ENCODE data around the gene MEOX2. TPM values are rescaled to one million over a fixed set of nuclear protein-coding genes. Genes with fewer than 3 reads are reported as not detected.

Gene MEOX2
- total and polyA plus RNA-seq, 2 donors from 2014 or later: 1.2 TPM; not detected in 1

GRCh38 chr7:15606561-15606960 lies 79.9 kb downstream of the MEOX2 start:
- intact Hi-C loops (cut with DNase I): no loop called here
- H3K4me1 ChIP-seq (ENCODE audit: control insufficient read depth in 2 of 3, insufficient read depth in 2 of 3, low read depth in 1 of 3, low read length in 3 of 3): no peaks in the 10 kb centered on the region
- no peaks in the 10 kb centered on the region for H3K27me3 ChIP-seq (ENCODE audit: control insufficient read depth, insufficient read depth, low read length)
- FAIRE-seq (no peak), DNase-seq (no peak)
- H3K9ac ChIP-seq (ENCODE audit: low read length in 3 of 3): no peak overlapping the region
- no peak overlapping the region for H3K4me3 ChIP-seq (ENCODE audit: low read length in 3 of 3)
- TF ChIP-seq CTCF (IDR thresholded peaks at IDR 0.05; ENCODE audit: borderline replicate concordance, extremely low read depth, insufficient read depth): no peak
- H3K9me3 ChIP-seq (ENCODE audit: control insufficient read depth in 2 of 3, insufficient read depth in 1 of 3, low read length in 3 of 3): no peaks in the 10 kb centered on the region
- no peaks in the 10 kb centered on the region for H3K36me3 ChIP-seq (ENCODE audit: control insufficient read depth in 2 of 3, insufficient read depth in 3 of 3, low read length in 3 of 3)
- H3K27ac ChIP-seq (ENCODE audit: low read depth in 2 of 2, low read length in 2 of 2): no peak overlapping the region

GRCh38 chr7:15604166-15604565 lies 82.3 kb downstream of the MEOX2 start:
- no peak for TF ChIP-seq CTCF (IDR thresholded peaks at IDR 0.05; ENCODE audit: borderline replicate concordance, extremely low read depth, insufficient read depth)
- H3K4me3 ChIP-seq (ENCODE audit: low read length in 3 of 3): no peak overlapping the region

GRCh38 chr7:15603124-15603523 lies 83.4 kb downstream of the MEOX2 start:
- TF ChIP-seq CTCF (IDR thresholded peaks at IDR 0.05; ENCODE audit: borderline replicate concordance, extremely low read depth, insufficient read depth): no peak
- intact Hi-C loops (cut with DNase I): no loop called here
- FAIRE-seq: no peak

More at GRCh38 chr7:15604166-15604565, 82.3 kb downstream of the MEOX2 start:
- H3K27me3 ChIP-seq (ENCODE audit: control insufficient read depth, insufficient read depth, low read length): no peaks in the 10 kb centered on the region
- intact Hi-C loops (cut with DNase I): no loop called here
- H3K9ac ChIP-seq (ENCODE audit: low read length in 3 of 3): no peak overlapping the region
- H3K9me3 ChIP-seq (ENCODE audit: control insufficient read depth in 2 of 3, insufficient read depth in 1 of 3, low read length in 3 of 3): no peaks in the 10 kb centered on the region
- DNase-seq: no peak
- H3K36me3 ChIP-seq (ENCODE audit: control insufficient read depth in 2 of 3, insufficient read depth in 3 of 3, low read length in 3 of 3): no peaks in the 10 kb centered on the region
- no peak overlapping the region for H3K27ac ChIP-seq (ENCODE audit: low read depth in 2 of 2, low read length in 2 of 2)
- FAIRE-seq: no peak
- H3K4me1 ChIP-seq (ENCODE audit: control insufficient read depth in 2 of 3, insufficient read depth in 2 of 3, low read depth in 1 of 3, low read length in 3 of 3): no peaks in the 10 kb centered on the region

GRCh38 chr7:15602236-15602635 lies 84.2 kb downstream of the MEOX2 start:
- no peak overlapping the region for H3K27ac ChIP-seq (ENCODE audit: low read depth in 2 of 2, low read length in 2 of 2)
- no peak for TF ChIP-seq CTCF (IDR thresholded peaks at IDR 0.05; ENCODE audit: borderline replicate concordance, extremely low read depth, insufficient read depth)
- H3K9ac ChIP-seq (ENCODE audit: low read length in 3 of 3): no peak overlapping the region
- H3K9me3 ChIP-seq (ENCODE audit: control insufficient read depth in 2 of 3, insufficient read depth in 1 of 3, low read length in 3 of 3): no peaks in the 10 kb centered on the region
- H3K4me3 ChIP-seq (ENCODE audit: low read length in 3 of 3): no peak overlapping the region
- peak in 2 of 5 donors; percentile 38 to 46 for DNase-seq
- no peaks in the 10 kb centered on the region for H3K27me3 ChIP-seq (ENCODE audit: control insufficient read depth, insufficient read depth, low read length)
- no peaks in the 10 kb centered on the region for H3K4me1 ChIP-seq (ENCODE audit: control insufficient read depth in 2 of 3, insufficient read depth in 2 of 3, low read depth in 1 of 3, low read length in 3 of 3)
- intact Hi-C loops (cut with DNase I): no loop called here
- no peak for FAIRE-seq
- H3K36me3 ChIP-seq (ENCODE audit: control insufficient read depth in 2 of 3, insufficient read depth in 3 of 3, low read length in 3 of 3): no peaks in the 10 kb centered on the region

More at GRCh38 chr7:15603124-15603523, 83.4 kb downstream of the MEOX2 start:
- Histone ChIP-seq H3K4me3 (ENCODE audit: low read length in 3 of 3) (no peak overlapping the region), H3K27me3 (ENCODE audit: control insufficient read depth, insufficient read depth, low read length) (no peaks in the 10 kb centered on the region), H3K9ac (ENCODE audit: low read length in 3 of 3) (no peak overlapping the region), H3K36me3 (ENCODE audit: control insufficient read depth in 2 of 3, insufficient read depth in 3 of 3, low read length in 3 of 3) (no peaks in the 10 kb centered on the region), H3K4me1 (ENCODE audit: control insufficient read depth in 2 of 3, insufficient read depth in 2 of 3, low read depth in 1 of 3, low read length in 3 of 3) (no peaks in the 10 kb centered on the region), H3K9me3 (ENCODE audit: control insufficient read depth in 2 of 3, insufficient read depth in 1 of 3, low read length in 3 of 3) (no peaks in the 10 kb centered on the region), H3K27ac (ENCODE audit: low read depth in 2 of 2, low read length in 2 of 2) (no peak overlapping the region)
- DNase-seq: no peak

All from kidney (tissue), 14 donors.